Measurements from ENCODE around the gene AP3B1.

GRCh38 chr5:78126536-78126935, 168.0 kb downstream of the AP3B1 start:
- TF ChIP-seq, protein P1, sequence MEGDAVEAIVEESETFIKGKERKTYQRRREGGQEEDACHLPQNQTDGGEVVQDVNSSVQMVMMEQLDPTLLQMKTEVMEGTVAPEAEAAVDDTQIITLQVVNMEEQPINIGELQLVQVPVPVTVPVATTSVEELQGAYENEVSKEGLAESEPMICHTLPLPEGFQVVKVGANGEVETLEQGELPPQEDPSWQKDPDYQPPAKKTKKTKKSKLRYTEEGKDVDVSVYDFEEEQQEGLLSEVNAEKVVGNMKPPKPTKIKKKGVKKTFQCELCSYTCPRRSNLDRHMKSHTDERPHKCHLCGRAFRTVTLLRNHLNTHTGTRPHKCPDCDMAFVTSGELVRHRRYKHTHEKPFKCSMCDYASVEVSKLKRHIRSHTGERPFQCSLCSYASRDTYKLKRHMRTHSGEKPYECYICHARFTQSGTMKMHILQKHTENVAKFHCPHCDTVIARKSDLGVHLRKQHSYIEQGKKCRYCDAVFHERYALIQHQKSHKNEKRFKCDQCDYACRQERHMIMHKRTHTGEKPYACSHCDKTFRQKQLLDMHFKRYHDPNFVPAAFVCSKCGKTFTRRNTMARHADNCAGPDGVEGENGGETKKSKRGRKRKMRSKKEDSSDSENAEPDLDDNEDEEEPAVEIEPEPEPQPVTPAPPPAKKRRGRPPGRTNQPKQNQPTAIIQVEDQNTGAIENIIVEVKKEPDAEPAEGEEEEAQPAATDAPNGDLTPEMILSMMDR (conservative IDR thresholded peaks at IDR 0.05 in 1 of 2, IDR thresholded peaks at IDR 0.05 in 1 of 2; ENCODE audit: low read depth in 1 of 2, low read length in 2 of 2), result no peak
- no peak for TF ChIP-seq EZH2 (IDR thresholded peaks at IDR 0.05; ENCODE audit: low read length, missing control alignments)

All from fibroblast of lung (primary cell).